Amniotic stem cell (primary cell): ENCODE results near the gene PRSS57.
"Not testable (repeated sequence)": the region's sequence is repeated elsewhere in the genome, so short reads cannot be mapped to it uniquely, and the experiment has no call there.

Experiments used
- DNase-seq: peaks from one replicate; lab custom pipeline; 2025; lab: John Stamatoyannopoulos, UW

Gene PRSS57

DNA sequence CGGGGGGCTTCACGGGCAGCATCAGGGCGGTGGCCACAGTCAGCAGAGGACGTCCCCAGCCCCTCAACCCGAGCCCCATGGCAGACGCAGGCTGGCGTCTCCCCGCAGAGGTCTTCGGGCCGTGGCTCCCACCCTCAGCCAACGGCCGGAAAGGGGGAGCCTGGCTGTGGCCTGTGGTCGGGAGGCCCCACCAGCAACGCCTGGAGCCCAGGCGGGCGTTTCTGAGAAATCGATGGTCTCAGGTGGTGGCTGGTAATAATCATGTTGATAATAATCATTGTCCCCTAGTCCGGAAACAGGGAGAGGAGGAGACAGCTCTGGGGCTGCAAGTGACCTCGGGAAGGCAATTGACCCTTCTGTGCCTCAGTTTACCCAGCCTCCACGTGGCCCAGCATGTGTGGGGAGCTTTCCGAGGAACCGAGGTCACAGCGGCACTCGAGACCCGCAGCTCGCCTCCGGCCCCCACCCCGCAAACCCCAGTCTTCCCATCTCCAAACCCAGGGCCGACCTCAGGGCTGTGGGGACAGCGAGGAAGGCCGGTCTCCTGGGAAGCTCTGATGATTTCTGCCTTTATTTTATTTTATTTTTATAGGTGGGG lies at the start of gene PRSS57:
Gene PRSS57, minus strand, starts transcription at position 101 of the 598 bp plus-strand sequence. Its CDS starts 22 bp downstream, at position 79.
- no peak for DNase-seq

DNA sequence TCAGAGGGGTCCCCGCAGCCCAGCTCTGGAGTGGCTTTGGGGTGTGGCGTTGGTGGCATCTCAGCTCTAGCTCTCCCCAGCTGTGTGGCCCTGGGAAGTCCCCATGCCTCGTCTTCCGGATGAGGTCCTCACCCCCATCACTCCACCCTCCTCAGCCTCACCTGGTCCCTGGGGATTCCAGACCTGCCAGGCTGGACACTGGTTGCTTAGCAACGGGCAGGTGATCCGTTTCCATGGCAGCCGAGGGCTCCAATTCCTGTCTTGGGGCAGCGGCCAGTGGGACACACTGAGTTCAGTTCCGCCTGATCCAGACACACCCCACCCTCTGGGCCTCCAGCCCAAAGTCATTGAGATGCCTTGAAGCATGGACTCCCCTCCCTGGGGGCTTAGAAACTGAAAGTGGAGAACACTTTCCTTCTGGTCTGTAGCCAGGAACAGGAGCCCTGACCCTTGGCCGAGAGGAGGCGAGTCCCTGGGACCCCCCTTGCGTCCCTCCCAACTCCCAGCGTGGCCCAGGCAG lies 48.0 kb upstream of the PRSS57 start:
- no peak for DNase-seq

DNA sequence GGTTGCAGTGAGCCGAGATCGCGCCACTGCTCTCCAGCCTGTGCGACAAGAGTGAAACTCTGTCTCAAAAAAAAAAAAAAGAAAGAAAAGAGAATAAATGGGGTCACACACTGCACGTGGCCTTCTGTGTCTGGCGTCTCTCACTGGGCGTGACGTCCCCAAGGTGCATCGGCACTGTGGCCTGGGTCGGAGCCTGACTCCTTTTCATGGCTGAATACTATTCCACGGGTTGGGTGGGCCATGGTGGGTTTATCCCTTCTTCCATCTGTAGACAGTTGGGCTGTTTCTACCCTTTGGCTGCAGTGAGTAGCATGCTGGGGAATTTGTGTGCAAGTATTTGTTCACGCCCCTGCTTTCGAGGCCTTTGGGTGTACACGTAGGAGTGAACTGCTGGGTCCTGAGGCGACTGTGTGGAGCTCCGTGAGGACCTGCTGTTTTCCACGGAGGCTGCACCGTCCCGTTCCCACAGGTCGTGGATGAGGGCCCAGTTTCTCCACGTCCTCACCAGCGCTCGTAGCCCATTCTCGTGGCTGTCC lies 47.4 kb upstream of the PRSS57 start:
- DNase-seq = no peak

DNA sequence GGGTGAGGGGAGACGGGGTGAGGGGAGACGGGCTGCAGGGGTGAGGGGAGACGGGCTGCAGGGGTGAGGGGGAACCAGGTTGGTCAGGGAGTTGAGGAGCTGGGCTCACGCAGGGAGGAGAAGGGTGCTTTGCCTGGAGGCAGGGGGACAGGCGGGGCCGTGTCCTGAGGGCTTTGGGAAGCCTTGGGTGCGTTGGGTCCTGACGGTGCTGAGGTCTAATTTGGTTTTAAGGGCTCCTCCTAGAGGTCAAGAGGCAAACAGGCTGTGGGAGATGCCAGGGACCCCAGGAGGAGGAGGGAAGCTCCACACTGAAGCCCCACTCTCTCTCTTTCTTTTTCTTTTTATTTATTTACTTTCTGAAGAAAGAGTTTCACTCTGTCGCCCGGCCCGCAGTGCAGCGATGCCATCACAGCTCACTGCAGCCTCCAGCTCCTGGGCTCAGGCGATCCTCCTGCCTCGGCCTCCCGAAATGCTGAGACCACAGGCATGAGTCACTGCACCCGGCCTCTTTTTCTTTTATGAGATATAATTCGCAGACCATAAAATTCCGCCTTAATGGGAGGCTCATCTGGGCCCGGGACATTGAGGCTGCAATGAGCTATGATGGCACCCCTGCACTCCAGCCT lies 46.4 kb upstream of the PRSS57 start:
- DNase-seq = no peak

DNA sequence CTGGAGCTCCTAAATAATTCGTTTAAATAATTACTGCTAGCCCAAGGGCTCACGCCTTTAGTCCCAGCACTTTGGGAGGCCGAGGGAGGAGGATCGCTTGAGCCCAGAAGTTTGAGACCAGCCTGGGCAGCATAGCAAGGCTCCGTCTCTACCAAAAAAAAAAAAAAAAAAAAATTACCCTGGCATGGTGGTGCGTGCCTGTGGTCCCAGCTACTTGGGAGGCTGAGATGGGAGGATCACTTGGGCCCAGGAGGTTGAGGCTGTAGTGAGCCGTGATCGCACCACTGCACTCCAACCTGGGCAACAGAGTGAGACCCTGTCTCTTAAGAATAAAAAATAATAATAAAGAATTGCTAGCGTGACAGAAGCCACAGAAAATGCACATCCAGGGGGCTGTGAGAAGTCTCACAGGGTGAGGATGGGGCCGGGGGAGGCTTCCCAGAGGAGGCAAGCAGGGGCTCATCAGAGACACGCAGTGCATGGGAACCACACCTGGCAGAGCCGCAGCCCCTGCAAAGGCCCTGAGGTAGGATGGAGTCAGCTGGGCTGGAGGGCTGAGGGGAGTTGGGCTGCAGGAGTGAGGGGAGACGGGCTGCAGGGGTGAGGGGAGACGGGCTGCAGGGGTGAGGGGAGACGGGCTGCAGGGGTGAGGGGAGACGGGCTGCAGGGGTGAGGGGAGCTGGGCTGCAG lies 45.7 kb upstream of the PRSS57 start:
- DNase-seq = not testable (repeated sequence)

DNA sequence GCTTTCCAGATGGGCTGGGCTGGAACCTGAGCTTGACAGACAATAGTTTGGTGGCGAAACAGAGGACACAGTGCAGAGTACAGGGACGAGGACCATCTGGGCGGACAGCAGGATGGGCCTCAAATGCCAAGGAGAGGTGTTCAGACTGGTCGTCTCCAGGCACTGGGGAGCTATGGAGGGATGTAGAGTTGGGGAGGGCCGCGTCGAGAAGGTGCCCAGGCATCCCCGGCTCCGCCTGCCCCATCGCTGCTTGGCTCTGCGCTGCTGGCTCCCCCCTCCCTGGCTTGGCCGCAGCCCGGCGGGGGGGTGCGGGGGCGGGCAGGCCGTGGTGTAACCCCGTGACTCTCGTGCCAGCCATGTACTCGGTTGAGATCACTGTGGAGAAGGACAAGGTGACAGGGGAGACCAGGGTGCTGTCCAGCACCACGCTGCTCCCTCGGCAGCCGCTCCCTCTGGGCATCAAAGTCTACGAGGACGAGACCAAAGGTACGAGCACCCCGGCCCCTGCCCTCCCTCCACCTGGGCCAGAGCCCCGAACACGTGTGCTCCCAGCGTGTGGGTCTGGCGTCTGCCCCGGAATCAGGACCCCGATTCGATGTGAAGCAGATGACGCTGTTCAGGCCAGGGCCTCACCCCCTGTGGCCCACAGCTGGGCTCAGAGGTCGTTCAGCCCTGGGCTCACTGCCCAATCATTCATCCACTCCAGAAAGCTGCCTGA lies 44.9 kb upstream of the PRSS57 start:
- DNase-seq = no peak

DNA sequence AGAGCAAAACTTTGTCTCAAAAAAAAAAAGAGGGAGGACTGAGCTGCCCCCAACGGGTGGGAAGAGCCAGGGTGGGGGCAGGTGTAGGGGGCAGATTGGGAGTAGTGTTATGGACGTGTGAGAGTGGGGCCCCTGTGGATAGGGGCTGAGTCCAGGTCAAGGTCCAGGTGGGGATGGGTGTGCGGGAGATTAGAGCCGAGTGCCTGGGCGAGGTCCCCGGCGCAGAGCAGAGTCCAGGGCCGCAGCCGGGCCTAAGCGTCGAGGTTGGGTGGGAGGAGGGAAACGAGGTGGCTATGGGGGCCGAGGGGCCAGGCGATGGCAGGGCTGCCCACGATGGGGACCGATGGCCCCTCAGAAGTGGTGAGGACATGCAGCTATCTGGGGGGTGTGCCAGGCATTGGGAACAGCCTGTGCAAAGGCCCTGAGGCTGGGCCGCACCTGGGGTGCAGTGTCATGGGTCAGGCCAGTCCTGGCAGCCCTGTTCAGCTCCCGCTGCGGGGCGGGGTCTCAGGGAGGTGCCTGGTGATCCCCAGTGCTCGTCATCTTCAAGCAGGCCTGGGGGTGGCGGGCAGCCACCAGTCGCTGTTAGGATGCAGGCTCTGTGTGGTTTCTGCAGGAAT lies 43.4 kb upstream of the PRSS57 start:
- DNase-seq = no peak

DNA sequence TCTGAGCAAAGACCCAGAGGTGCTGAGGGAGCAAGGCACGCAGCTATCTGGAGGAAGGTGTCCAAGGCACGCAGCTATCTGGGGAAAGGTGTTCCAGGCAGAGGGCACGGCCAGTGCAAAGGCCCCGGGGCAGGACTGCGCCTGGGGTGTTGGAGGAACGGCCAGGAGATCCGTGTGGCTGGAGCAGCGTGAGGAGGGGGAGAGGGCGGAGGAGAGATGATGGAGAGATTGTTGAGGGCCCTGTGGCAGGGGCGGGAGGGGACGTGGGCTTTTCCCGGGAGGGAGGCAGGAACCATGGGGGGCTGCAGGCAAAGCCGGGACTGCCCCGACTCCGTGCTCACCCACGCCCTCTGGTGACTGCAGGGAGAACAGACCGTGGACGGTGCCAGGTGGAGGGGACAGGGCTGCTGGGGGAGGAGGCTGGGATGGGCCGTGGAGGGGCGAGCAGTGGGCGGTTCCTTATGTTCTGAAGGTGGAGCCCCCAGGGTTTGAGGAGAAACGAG lies 42.4 kb upstream of the PRSS57 start:
- no peak for DNase-seq

DNA sequence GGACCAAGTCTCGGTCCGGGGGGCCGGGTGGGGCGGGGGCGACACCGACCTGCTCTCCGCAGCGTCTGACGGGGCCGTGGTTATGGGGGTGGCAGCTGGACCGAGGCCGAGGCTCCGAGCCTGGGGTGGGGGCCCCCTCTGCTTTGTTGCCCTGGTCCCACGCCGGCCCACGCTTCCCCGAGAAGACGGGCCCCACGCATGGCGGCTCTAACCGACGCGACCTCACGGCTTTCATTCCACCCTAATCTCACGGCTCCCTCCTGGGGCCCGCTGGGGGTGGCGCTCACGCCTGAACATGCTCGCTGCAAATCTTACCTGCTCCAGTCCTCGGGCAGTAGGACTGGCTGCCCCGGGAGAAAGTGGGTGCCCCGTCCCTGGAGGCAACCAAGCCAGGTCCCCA lies 40.9 kb upstream of the PRSS57 start:
- DNase-seq = no peak

DNA sequence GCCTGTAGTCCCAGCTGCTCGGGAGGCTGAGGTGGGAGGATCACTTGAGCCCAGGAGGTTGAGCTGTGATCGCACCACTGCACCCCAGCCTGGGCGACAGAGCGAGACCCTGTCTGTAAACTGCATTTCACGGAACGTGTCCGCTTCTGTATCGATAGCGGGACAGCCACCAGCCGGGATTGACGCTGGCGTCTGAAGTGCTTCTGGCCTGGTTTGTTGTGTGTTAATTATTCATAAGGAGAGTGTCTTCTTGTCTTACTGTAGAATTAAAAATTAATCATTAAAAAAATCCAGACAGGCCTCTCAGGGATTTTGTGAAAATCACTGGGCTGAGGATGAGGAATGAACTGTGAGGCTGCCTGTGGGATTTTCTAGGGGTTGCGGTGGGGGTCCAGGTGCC lies 39.5 kb upstream of the PRSS57 start:
- DNase-seq = no peak

DNA sequence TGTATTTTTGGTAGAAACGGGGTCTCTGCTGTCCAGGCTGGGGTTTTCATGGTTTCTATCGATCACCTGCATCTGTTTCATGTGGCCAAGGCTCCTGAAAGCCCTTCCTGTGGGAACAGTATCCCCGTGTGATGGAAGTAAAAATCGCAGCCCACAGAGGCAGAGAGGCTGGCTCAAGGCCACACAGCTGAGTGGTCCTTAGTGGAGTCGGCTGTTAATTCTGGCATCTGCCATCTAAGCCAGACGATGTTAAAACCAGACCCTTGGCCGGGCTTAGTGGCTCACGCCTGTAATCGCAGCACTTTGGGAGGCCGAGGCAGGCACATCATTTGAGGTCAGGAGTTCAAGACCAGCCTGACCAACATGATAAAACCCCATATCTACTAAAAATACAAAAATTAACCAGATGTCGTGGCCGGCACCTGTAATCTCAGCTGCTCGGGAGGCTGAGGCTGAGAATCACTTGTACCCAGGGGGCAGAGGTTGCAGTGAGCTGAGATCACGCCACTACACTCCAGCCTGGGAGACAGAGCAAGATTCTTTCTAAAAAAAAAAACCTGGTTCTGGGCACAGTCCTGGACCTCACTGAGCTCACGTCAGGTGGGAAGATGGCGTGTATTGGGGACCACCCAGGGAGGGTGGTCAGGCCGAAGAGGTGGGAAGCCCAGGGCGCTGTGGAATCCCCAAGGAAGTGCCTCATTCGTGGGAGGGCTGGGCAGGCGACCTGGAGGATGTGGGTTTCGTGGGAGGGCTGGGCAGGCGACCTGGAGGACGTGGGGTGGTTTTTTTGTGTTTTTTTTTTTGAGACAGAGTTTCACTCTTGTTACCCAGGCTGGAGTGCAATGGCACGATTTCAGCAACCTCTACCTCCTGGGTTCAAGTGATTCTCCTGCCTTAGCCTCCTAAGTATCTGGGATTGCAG lies 37.2 kb upstream of the PRSS57 start:
- no peak for DNase-seq

DNA sequence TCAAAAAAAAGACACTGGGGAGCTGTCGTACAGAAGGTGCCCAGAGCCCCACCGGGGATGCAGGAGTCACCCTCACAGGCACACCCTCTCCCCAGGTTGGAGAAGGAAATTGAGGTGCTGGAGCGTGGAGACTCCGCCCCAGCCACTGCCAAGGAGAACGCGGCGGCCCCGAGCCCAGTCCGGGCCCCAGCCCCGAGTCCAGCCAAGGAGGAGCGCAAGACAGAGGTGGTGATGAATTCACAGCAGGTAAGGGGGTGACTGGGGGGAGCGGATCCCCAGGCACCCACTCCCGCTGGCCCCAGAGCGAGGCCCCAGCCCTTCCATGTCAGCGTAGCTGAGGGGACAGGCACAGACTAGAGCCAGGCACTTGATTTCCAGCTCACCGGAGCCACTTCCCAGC lies 35.7 kb upstream of the PRSS57 start:
- no peak for DNase-seq

DNA sequence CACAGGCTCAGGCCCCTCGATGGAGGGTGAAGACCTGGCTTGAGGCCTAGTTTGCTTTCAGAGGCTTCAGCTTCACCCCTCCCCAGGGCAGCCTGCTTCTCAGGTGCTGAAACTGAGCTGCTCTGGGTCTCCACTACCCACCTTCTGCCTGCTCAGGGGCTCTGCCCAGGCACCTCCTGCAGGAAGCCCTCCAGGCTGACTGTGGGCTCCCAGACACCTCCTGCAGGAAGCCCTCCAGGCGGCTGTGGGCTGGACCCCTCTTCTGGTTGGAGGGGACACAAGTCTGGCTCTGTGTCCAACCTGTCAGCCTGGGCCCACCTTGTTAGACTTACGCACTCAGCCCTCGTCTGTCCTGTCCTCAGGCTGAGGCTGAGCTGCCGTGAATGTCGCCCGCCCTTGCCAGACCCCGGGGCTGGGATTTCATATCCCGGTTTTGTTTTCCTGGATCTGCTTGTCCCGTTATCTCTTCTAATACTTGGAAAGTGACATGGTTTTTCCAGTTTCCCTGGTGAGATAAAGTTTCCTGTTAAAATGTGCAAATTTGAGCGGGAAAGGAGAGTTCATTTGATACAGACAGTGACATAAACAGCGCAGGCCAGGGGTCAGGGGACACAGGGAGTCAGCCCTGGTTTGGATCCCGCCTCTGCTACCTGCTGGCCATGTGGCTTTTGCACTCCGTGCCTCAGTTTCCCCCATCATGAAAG lies 34.9 kb upstream of the PRSS57 start:
- DNase-seq = no peak

DNA sequence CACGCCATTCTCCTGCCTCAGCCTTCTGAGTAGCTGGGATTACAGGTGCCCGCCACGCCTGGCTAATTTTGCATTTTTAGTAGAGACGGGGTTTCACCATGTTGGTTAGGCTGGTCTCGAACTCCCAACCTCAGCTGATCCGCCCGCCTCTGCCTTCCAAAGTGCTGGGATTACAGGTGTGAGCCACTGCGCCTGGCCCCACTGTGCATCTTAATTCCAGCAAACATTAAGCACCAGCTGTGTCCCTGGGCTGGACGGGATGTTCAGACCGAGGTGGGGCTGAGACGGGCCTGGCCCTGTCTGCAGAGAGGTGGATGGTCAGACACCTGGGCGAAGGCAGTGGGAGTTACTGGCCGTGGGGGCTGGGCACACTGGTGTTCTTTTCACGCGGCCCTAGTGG lies 34.3 kb upstream of the PRSS57 start:
- DNase-seq = not testable (repeated sequence)

DNA sequence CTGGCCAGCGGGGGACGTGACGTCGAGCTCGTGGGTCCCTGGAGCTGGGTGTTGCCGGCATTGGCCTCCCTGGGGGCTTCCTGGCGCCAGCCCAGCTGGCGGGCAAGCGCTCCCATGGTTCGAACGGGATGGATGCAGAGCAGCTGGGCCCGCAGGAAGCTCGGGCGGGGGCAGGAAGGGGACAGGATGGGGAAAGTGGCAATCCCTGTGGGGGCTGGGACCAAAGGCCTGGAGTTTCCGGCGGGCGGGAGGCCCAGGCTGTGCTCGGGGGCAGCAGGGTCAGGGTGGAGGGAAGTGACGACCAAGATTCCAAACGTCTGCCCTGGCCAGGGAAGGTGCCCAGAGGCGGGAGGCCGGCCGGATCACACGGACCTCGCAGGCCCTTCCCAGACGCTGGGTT lies 32.8 kb upstream of the PRSS57 start:
- no peak for DNase-seq

DNA sequence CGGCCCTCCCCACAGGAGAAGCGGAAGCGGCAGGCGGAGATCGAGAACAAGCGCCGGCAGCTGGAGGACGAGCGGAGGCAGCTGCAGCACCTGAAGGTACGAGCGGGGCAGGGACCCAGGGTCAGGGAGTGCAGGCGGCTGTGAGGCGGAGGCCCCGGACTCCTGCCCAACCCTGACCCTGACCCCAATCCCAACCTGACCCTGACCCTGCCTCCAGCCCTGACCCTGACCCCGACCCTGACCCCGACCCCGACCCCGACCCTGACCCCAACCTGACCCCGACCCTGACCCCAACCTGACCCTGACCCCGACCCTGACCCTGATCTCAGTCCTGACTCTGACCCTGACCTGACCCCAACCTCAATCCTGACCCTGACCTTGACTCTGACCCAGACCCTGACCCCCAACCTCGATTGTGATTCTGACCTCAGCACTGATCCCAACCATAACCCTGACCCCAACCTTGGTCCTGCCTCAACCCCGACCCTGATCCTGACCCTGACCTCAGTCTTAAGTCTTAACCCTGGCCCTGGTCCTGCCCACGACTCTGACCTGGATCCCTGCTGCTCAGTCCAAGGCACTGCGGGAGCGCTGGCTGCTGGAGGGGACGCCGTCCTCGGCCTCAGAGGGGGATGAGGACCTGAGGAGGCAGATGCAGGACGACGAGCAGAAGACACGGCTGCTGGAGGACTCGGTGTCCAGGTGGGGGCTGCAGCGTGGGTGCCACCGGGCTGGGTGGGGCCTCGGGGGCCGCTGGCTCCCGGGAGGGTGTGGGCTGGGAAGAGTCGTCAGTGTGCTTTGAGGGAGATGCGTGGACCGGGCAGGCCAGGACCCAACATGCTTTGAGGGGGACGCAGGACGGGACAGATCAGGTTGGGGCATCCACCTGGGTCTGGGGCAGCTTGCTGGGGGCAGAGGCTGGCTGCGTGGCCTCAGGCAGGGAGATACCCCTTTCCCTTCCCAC lies 32.0 kb upstream of the PRSS57 start:
- no peak for DNase-seq

DNA sequence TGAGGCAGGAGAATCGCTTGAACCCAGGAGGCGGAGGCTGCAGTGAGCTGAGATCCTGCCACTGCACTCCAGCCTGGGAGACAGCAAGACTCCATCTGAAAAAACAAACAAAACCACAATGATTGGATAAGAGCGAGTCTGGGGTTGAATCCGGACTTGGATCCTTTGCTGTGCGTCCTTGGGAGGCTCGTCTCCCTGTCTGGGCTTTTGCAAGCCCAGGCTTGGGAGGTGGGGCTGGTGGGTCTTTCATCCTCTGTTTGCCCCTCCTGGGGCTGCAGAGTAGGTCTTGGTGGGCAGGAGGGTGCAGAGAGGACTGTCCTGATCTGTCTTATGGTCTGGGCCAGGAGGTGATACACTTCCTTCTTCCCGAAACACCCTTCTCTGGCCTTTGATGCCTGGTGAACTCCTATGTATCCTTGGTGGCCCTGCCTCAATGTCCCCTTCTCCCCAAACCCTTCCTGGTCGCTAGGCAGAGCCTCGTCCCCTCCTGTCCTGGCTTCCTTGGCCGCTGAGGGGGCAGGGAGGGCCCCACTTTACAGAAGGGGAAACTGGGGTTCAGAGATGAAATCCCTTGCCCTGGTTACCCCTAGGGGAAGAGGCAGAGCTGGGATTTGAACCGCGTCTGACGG lies 30.3 kb upstream of the PRSS57 start:
- no peak for DNase-seq

DNA sequence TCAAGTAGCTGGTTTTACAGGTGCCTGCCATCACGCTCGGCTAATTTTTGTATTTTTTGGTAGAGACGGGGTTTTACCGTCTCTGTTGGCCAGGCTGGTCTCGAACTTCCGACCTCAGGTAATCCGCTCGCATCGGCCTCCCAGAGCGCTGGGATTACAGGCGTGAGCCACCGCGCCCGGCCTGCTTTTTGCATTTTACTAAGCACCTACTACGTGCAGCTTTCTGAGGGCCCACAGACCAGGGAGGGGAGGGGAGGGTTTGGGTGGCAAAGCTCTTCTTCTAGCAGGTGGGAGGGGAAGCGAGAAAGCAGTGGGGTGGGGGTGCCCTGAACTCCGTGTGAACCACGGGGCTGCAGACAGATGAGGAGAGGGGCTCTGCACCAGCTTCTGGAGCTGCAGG lies 28.5 kb upstream of the PRSS57 start:
- no peak for DNase-seq
